Common myeloid progenitor, CD34-positive (primary cell): Measurements from ENCODE around the gene OSBPL10.
A peak's percentile ranks its signal among the peaks of the same experiment; 100 is the strongest.

ENCODE experiments used
- CTCF ChIA-PET: fragments of 350-600 bp; sonication (Branson Sonifier 250); formaldehyde crosslinking; loops from one replicate; lab custom pipeline; 2021; ENCODE audit warnings: antibody characterized with exemption; lab: Charles Lee
- POLR2A ChIA-PET: fragments of 350-600 bp; sonication (Branson Sonifier 250); formaldehyde crosslinking; loops from one replicate; lab custom pipeline; 2021; ENCODE audit warnings: antibody characterized with exemption; lab: Charles Lee
- DNase-seq, 3 donors: peaks; one replicate each; pipeline versions ENCODE4 v3.0.0 to v3.0.0-alpha.2; 2013
- H3K27ac ChIP-seq, 2 experiments: 1 replicate in 1 of 2; 2 replicates in 1 of 2; pipeline ENCODE4 v1.7.0; 2013; ENCODE audit warnings: inconsistent platforms in 2 of 2, low read length in 2 of 2, mild to moderate bottlenecking in 2 of 2, low read depth in 1 of 2, moderate library complexity in 1 of 2; ENCODE audit not compliant: severe bottlenecking in 2 of 2, insufficient read depth in 1 of 2, poor library complexity in 1 of 2
- H3K27me3 ChIP-seq, 5 experiments: replicated peaks in 2 of 5; 1 replicate in 3 of 5; 2 replicates in 2 of 5; pipeline versions ENCODE4 v1.6.1 to v1.7.0; 2013; ENCODE audit warnings: low read length in 4 of 5, mild to moderate bottlenecking in 2 of 5, moderate library complexity in 2 of 5, inconsistent platforms in 1 of 5; ENCODE audit not compliant: insufficient read depth in 5 of 5, control insufficient read depth in 4 of 5
- H3K36me3 ChIP-seq, 4 experiments: 1 replicate in 2 of 4; 2 replicates in 2 of 4; pipeline versions ENCODE4 v1.6.1 to v1.7.0; 2013; ENCODE audit warnings: low read length in 3 of 4, control low read depth in 1 of 4, mild to moderate bottlenecking in 1 of 4; ENCODE audit not compliant: control insufficient read depth in 4 of 4, insufficient read depth in 4 of 4
- H3K4me1 ChIP-seq, 4 experiments: 1 replicate in 3 of 4; 2 replicates in 1 of 4; pipeline versions ENCODE4 v1.6.1 to v1.7.1; 2013; ENCODE audit warnings: low read length in 3 of 4, mild to moderate bottlenecking in 3 of 4, control low read depth in 1 of 4, inconsistent platforms in 1 of 4, moderate library complexity in 1 of 4; ENCODE audit not compliant: control insufficient read depth in 4 of 4, insufficient read depth in 4 of 4; ENCODE audit errors: control extremely low read depth in 1 of 4
- H3K4me3 ChIP-seq, 7 experiments: 1 replicate in 4 of 7; 2 replicates in 3 of 7; pipeline versions ENCODE4 v1.5.1 to v1.7.0; 2013; ENCODE audit warnings: mild to moderate bottlenecking in 7 of 7, low read length in 6 of 7, moderate library complexity in 6 of 7, inconsistent platforms in 2 of 7, low read depth in 2 of 7, control low read depth in 1 of 7; ENCODE audit not compliant: insufficient read depth in 4 of 7, control insufficient read depth in 1 of 7; ENCODE audit errors: extremely low read depth in 1 of 7
- H3K9me3 ChIP-seq, 5 experiments: 1 replicate in 4 of 5; 2 replicates in 1 of 5; pipeline versions ENCODE4 v1.6.1 to v1.7.1; 2013; ENCODE audit warnings: low read length in 4 of 5, mild to moderate bottlenecking in 2 of 5, inconsistent platforms in 1 of 5, low read depth in 1 of 5, moderate library complexity in 1 of 5; ENCODE audit not compliant: control insufficient read depth in 4 of 5, insufficient read depth in 2 of 5; ENCODE audit errors: control extremely low read depth in 1 of 5
- WGBS: methylation state at CpG from one replicate; pipeline ENCODE4 v1.1.5; 2013; ENCODE audit not compliant: insufficient coverage; 5-methylcytosine and 5-hydroxymethylcytosine counted together

OSBPL10 gene

DNA sequence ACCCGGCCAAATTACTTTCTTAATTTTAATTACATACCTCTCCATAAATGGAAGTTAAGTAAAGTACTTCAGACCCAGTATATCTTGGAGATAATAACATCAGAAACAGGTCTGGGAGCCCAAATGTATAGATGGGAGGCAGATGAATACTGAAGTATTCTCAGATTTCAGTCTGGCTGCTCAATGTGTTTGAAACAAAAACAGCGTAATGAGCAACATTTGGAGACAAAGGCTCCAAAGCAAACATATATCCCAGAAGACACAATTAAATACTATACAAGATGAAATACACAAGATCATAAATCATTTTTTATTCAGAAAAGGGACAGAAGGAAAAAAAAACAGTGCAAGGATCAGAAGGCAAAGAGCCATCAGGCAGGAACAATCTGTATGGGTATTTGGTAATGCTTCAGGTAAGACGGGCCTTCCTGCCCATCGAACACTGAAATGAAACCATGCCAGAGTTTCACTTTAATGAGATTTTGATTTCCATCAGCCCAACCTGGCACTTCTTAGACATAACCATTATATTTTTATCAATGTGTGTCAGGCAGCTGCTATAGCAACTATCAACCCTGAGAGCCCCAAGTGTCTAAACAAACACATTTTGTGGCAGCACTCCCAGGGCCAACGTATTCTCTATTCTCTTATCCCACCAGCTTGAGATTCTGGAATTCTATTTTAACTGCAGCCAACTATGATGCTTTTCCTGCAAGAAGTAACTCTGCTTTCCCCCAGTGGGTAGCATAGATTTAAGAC is 237.6 kb downstream of the OSBPL10 start:
- ChIA-PET CTCF (interaction anchor here (1.9 kb wide), 1 partner anchor 18 kb away, joined by 4 read pairs; no protein-coding TSS in a partner anchor), POLR2A (no interaction called here)
- Histone ChIP-seq H3K27me3 (no peaks in the 10 kb centered on the region), H3K9me3 (no peaks in the 10 kb centered on the region), H3K4me3 (no peak overlapping the region), H3K27ac (no peak overlapping the region), H3K36me3 (no peaks in the 10 kb centered on the region), H3K4me1 (no peaks in the 10 kb centered on the region)
- peak; percentile 18 to 48 (median 25) for DNase-seq
- WGBS: 89% methylated on average over 1 of the region's 5 CpGs

- no peaks in the 10 kb centered on the region for H3K4me1 ChIP-seq
- CTCF ChIA-PET: no interaction called here
- WGBS: no CpG with 5 or more reads among the region's 1 CpG
- no peaks in the 10 kb centered on the region for H3K36me3 ChIP-seq
- no peak overlapping the region for H3K4me3 ChIP-seq
- POLR2A ChIA-PET: no interaction called here
- no peak for DNase-seq
- H3K9me3 ChIP-seq: no peaks in the 10 kb centered on the region
- H3K27ac ChIP-seq: no peak overlapping the region
- H3K27me3 ChIP-seq: peaks cover 0 to 2% (median 0%) of the 10 kb centered on the region in 5 experiments
Measured at GRCh38 chr3:31740397-31740796, 240.7 kb downstream of the OSBPL10 start.

DNA sequence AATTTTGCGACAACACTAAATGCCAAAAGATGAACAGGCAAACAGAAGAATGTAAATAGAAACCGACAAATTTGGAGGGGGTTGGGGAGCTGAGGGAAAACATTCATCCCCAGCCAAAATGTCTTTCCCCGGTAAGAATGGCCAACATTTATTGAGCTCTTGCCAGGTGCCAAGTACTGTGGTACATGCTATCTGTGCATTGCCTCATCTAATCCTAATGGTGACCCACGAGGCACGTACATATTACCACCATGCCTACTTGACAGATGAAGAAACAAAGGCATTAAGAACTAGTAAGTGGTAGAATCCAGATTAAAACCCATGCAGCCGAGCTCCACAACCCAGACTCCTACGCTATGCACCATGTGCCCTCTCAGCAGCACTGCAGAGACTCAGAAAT is 242.7 kb downstream of the OSBPL10 start:
- H3K27ac ChIP-seq: no peak overlapping the region
- ChIA-PET CTCF (no interaction called here), POLR2A (no interaction called here)
- 97% methylated on average over 6 of the region's 7 CpGs for WGBS
- no peak overlapping the region for H3K4me3 ChIP-seq
- DNase-seq: no peak
- no peaks in the 10 kb centered on the region for H3K4me1 ChIP-seq
- H3K27me3 ChIP-seq: peaks cover 0 to 2% (median 0%) of the 10 kb centered on the region in 5 experiments
- no peaks in the 10 kb centered on the region for H3K9me3 ChIP-seq
- no peaks in the 10 kb centered on the region for H3K36me3 ChIP-seq

DNA sequence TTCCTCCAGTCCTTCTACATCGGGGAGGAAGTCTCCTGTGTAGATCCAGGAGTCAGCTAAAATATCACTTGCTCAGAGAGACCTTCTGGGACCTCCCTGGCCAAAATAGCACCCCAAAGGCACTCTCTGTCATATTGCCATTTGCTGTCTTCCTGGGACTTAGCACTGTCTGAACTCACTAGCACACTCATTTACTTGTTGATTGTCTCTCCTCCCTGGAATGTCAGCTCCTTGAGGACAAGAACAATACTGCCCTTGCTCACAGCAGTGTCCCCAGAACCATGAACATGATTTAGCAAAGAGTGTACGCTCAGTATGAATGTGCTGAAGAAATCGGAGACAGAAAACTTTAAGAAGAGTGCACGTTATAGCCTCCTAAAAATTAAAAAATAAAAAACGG is 245.4 kb downstream of the OSBPL10 start:
- ChIA-PET CTCF (interaction anchor here (1.8 kb wide), 1 partner anchor 9 kb away, joined by 7 read pairs; no protein-coding TSS in a partner anchor), POLR2A (no interaction called here)

DNA sequence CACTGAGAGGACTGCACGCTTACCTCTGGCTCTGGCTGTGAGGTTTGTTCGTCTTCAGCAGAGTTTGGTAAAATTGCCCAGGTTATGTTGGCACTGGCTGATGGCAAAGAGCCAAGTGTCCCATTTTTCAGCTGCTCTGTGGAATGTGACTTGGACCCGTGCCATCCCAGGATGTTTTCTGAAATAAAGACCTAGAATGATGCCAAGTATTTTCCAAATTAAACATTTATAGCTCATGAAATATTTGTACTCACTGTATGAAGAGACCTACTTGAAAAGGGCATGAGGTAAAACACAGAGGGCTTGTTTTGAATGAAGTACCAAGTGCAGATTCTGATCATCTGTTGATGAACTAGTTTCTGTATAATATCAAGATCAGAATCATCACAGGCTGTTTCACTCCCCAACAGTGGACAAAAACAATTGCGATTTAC is 247.8 kb downstream of the OSBPL10 start:
- ChIA-PET CTCF (interaction anchor here (1.4 kb wide), 1 partner anchor 36 kb away, joined by 4 read pairs; no protein-coding TSS in a partner anchor), POLR2A (no interaction called here)
- Histone ChIP-seq H3K27ac (no peak overlapping the region), H3K9me3 (no peaks in the 10 kb centered on the region), H3K4me1 (no peaks in the 10 kb centered on the region), H3K36me3 (no peaks in the 10 kb centered on the region), H3K4me3 (no peak overlapping the region), H3K27me3 (peaks cover 0 to 2% (median 0%) of the 10 kb centered on the region in 5 experiments)
- 100% methylated on average over 2 of the region's 4 CpGs for WGBS
- no peak for DNase-seq

More for the DNA sequence above, 245.4 kb downstream of the OSBPL10 start:
- H3K36me3 ChIP-seq: no peaks in the 10 kb centered on the region
- H3K9me3 ChIP-seq: no peaks in the 10 kb centered on the region
- WGBS: 98% methylated on average over 5 of the region's 5 CpGs
- DNase-seq: no peak
- no peak overlapping the region for H3K27ac ChIP-seq
- no peak overlapping the region for H3K4me3 ChIP-seq
- H3K27me3 ChIP-seq: peaks cover 0 to 2% (median 0%) of the 10 kb centered on the region in 5 experiments
- H3K4me1 ChIP-seq: no peaks in the 10 kb centered on the region

GRCh38 chr3:31732548-31732947 is 248.5 kb downstream of the OSBPL10 start:
- DNase-seq: no peak
- peaks cover 0 to 2% (median 0%) of the 10 kb centered on the region in 5 experiments for H3K27me3 ChIP-seq
- POLR2A ChIA-PET: no interaction called here
- no peaks in the 10 kb centered on the region for H3K36me3 ChIP-seq
- CTCF ChIA-PET: no interaction called here
- H3K9me3 ChIP-seq: no peaks in the 10 kb centered on the region
- H3K27ac ChIP-seq: no peak overlapping the region
- no peaks in the 10 kb centered on the region for H3K4me1 ChIP-seq
- WGBS: 97% methylated on average over 8 of the region's 8 CpGs
- no peak overlapping the region for H3K4me3 ChIP-seq

GRCh38 chr3:31729573-31729972 is 251.5 kb downstream of the OSBPL10 start:
- WGBS: 100% methylated on average over 4 of the region's 8 CpGs
- H3K4me1 ChIP-seq: no peaks in the 10 kb centered on the region
- no peak overlapping the region for H3K4me3 ChIP-seq
- DNase-seq: no peak
- POLR2A ChIA-PET: no interaction called here
- H3K9me3 ChIP-seq: no peaks in the 10 kb centered on the region
- H3K36me3 ChIP-seq: no peaks in the 10 kb centered on the region
- no peaks in the 10 kb centered on the region for H3K27me3 ChIP-seq
- CTCF ChIA-PET: no interaction called here
- H3K27ac ChIP-seq: no peak overlapping the region
